HuH-7 (cell line): ENCODE results near the gene HTR3A.
A peak's percentile ranks its signal among the peaks of the same experiment; 100 is the strongest.
"Not testable (repeated sequence)": the region's sequence is repeated elsewhere in the genome, so short reads cannot be mapped to it uniquely, and the experiment has no call there.

ENCODE experiments used
- DNase-seq: peaks from one replicate; pipeline ENCODE4 v3.0.0; 2011; ENCODE audit warnings: low spot score

Gene HTR3A

GRCh38 chr11:113974741-113975470 lies at the start of gene HTR3A:
HTR3A (plus strand) TSS chr11:113975108; CDS start chr11:113975326, 218 bp downstream.
- DNase-seq: peak; percentile 74

- no peak for DNase-seq
Observed at GRCh38 chr11:113926273-113927197, 48.4 kb upstream of the HTR3A start.

- no peak for DNase-seq
Observed at GRCh38 chr11:113928311-113928710, 46.6 kb upstream of the HTR3A start.

- no peak for DNase-seq
Observed at GRCh38 chr11:113932788-113933187, 42.1 kb upstream of the HTR3A start.

GRCh38 chr11:113934193-113934592 lies 40.7 kb upstream of the HTR3A start:
- DNase-seq: not testable (repeated sequence)

- DNase-seq: no peak
Observed at GRCh38 chr11:113934761-113935160, 40.1 kb upstream of the HTR3A start.

GRCh38 chr11:113935858-113936257 lies 39.0 kb upstream of the HTR3A start:
- no peak for DNase-seq

GRCh38 chr11:113937918-113938317 lies 37.0 kb upstream of the HTR3A start:
- DNase-seq: no peak

- no peak for DNase-seq
Observed at GRCh38 chr11:113942256-113942655, 32.7 kb upstream of the HTR3A start.

- not testable (repeated sequence) for DNase-seq
Observed at GRCh38 chr11:113946162-113946561, 28.7 kb upstream of the HTR3A start.

GRCh38 chr11:113947994-113948393 lies 26.9 kb upstream of the HTR3A start:
- DNase-seq: no peak

GRCh38 chr11:113949891-113950290 lies 25.0 kb upstream of the HTR3A start:
- DNase-seq: no peak

- no peak for DNase-seq
Observed at GRCh38 chr11:113951537-113951936, 23.4 kb upstream of the HTR3A start.

GRCh38 chr11:113952070-113952469 lies 22.8 kb upstream of the HTR3A start:
- no peak for DNase-seq

GRCh38 chr11:113952588-113952987 lies 22.3 kb upstream of the HTR3A start:
- no peak for DNase-seq

GRCh38 chr11:113954235-113954634 lies 20.7 kb upstream of the HTR3A start:
- DNase-seq: no peak

- no peak for DNase-seq
Observed at GRCh38 chr11:113956986-113957385, 17.9 kb upstream of the HTR3A start.

- DNase-seq: no peak
Observed at GRCh38 chr11:113960702-113961330, 14.1 kb upstream of the HTR3A start.

GRCh38 chr11:113967361-113967760 lies 7.5 kb upstream of the HTR3A start:
- no peak for DNase-seq

- DNase-seq: no peak
Observed at GRCh38 chr11:113971506-113972195, 3.3 kb upstream of the HTR3A start.

- DNase-seq: no peak
Observed at GRCh38 chr11:113977071-113977490, 2.2 kb downstream of the HTR3A start.

GRCh38 chr11:113977701-113978100 lies 2.8 kb downstream of the HTR3A start:
- DNase-seq: no peak
